Measurements from ENCODE around the gene CWF19L2.
"Not testable (repeated sequence)": the region's sequence is repeated elsewhere in the genome, so short reads cannot be mapped to it uniquely, and the experiment has no call there.

CWF19L2 gene

GRCh38 chr11:107430525-107430924 lies 27.1 kb downstream of the CWF19L2 start:
- DNase-seq: no peak

GRCh38 chr11:107427569-107428180 lies 29.9 kb downstream of the CWF19L2 start:
- no peak for DNase-seq

GRCh38 chr11:107413352-107413751 lies 44.3 kb downstream of the CWF19L2 start:
- DNase-seq: no peak

- no peak for DNase-seq
Observed at GRCh38 chr11:107408762-107409211, 48.8 kb downstream of the CWF19L2 start.

GRCh38 chr11:107405260-107405659 lies 52.4 kb downstream of the CWF19L2 start:
- no peak for DNase-seq

- DNase-seq: not testable (repeated sequence)
Observed at GRCh38 chr11:107401131-107401530, 56.5 kb downstream of the CWF19L2 start.

GRCh38 chr11:107397357-107397756 lies 60.3 kb downstream of the CWF19L2 start:
- DNase-seq: no peak

- DNase-seq: no peak
Observed at GRCh38 chr11:107392611-107393010, 65.0 kb downstream of the CWF19L2 start.

GRCh38 chr11:107390701-107391100 lies 66.9 kb downstream of the CWF19L2 start:
- DNase-seq: not testable (repeated sequence)

GRCh38 chr11:107387666-107388065 lies 70.0 kb downstream of the CWF19L2 start:
- no peak for DNase-seq

GRCh38 chr11:107385361-107385981 lies 72.2 kb downstream of the CWF19L2 start:
- no peak for DNase-seq

- no peak for DNase-seq
Observed at GRCh38 chr11:107384144-107384852, 73.3 kb downstream of the CWF19L2 start.

- no peak for DNase-seq
Observed at GRCh38 chr11:107372439-107372838, 85.2 kb downstream of the CWF19L2 start.

GRCh38 chr11:107370390-107370789 lies 87.2 kb downstream of the CWF19L2 start:
- no peak for DNase-seq

- DNase-seq: no peak
Observed at GRCh38 chr11:107359701-107360100, 97.9 kb downstream of the CWF19L2 start.

- no peak for DNase-seq
Observed at GRCh38 chr11:107357877-107358276, 99.7 kb downstream of the CWF19L2 start.

- no peak for DNase-seq
Observed at GRCh38 chr11:107354780-107355179, 102.8 kb downstream of the CWF19L2 start.

GRCh38 chr11:107337917-107338316 lies 119.7 kb downstream of the CWF19L2 start:
- DNase-seq: no peak

- no peak for DNase-seq
Observed at GRCh38 chr11:107331728-107332127, 125.9 kb downstream of the CWF19L2 start.

GRCh38 chr11:107329164-107329563 lies 128.5 kb downstream of the CWF19L2 start:
- DNase-seq: no peak

GRCh38 chr11:107316426-107316825 lies 141.2 kb downstream of the CWF19L2 start:
- no peak for DNase-seq

- no peak for DNase-seq
Observed at GRCh38 chr11:107307991-107308390, 149.6 kb downstream of the CWF19L2 start.

GRCh38 chr11:107301878-107302277 lies 155.7 kb downstream of the CWF19L2 start:
- no peak for DNase-seq

- DNase-seq: no peak
Observed at GRCh38 chr11:107293677-107294344, 163.8 kb downstream of the CWF19L2 start.
